Islet precursor cell (in vitro differentiated cells): ENCODE data around the gene WDR37.

Experiments used
- DNase-seq: peaks from one replicate; pipeline ENCODE4 v3.0.0-alpha.2; 2018

The WDR37 gene

GRCh38 chr10:1130995-1131790 is 75.0 kb downstream of the WDR37 start:
- DNase-seq = peak; percentile 43

GRCh38 chr10:1132584-1132983 is 76.4 kb downstream of the WDR37 start:
- peak; percentile 34 for DNase-seq

- DNase-seq = peak; percentile 36
Measured at GRCh38 chr10:1133495-1134045, 77.4 kb downstream of the WDR37 start.

- peak; percentile 31 for DNase-seq
Measured at GRCh38 chr10:1134156-1134555, 78.0 kb downstream of the WDR37 start.

GRCh38 chr10:1136268-1136667 is 80.1 kb downstream of the WDR37 start:
- DNase-seq = no peak

GRCh38 chr10:1137499-1138163 is 81.4 kb downstream of the WDR37 start:
- peak; percentile 31 for DNase-seq

GRCh38 chr10:1138529-1138928 is 82.3 kb downstream of the WDR37 start:
- no peak for DNase-seq

- DNase-seq = peak; percentile 21
Measured at GRCh38 chr10:1141261-1141660, 85.1 kb downstream of the WDR37 start.

- DNase-seq = no peak
Measured at GRCh38 chr10:1141701-1142100, 85.5 kb downstream of the WDR37 start.

- no peak for DNase-seq
Measured at GRCh38 chr10:1142596-1142995, 86.4 kb downstream of the WDR37 start.

GRCh38 chr10:1147810-1148209 is 91.6 kb downstream of the WDR37 start:
- DNase-seq = no peak

GRCh38 chr10:1148855-1149605 is 92.8 kb downstream of the WDR37 start:
- DNase-seq = peak; percentile 42

- no peak for DNase-seq
Measured at GRCh38 chr10:1149793-1150637, 93.8 kb downstream of the WDR37 start.

- peak; percentile 38 for DNase-seq
Measured at GRCh38 chr10:1150638-1150955, 94.4 kb downstream of the WDR37 start.

- DNase-seq = peak; percentile 51
Measured at GRCh38 chr10:1151076-1152033, 95.2 kb downstream of the WDR37 start.

GRCh38 chr10:1152386-1153250 is 96.4 kb downstream of the WDR37 start:
- peak; percentile 12 for DNase-seq

GRCh38 chr10:1153251-1153763 is 97.1 kb downstream of the WDR37 start:
- DNase-seq = peak; percentile 26

GRCh38 chr10:1153805-1154351 is 97.7 kb downstream of the WDR37 start:
- peak; percentile 49 for DNase-seq

GRCh38 chr10:1154531-1155295 is 98.5 kb downstream of the WDR37 start:
- peak; percentile 26 for DNase-seq
